GM19351 (cell line): ENCODE measurements around the gene IST1.
A peak's percentile ranks its signal among the peaks of the same experiment; 100 is the strongest.

Experiments used
- ATAC-seq: cut with Tn5 transposase; IDR thresholded peaks from one replicate; pipeline ENCODE4 v1.9.1; 2021; ENCODE audit warnings: mild to moderate bottlenecking, moderate library complexity; ENCODE audit not compliant: unreplicated experiment

The IST1 gene

DNA sequence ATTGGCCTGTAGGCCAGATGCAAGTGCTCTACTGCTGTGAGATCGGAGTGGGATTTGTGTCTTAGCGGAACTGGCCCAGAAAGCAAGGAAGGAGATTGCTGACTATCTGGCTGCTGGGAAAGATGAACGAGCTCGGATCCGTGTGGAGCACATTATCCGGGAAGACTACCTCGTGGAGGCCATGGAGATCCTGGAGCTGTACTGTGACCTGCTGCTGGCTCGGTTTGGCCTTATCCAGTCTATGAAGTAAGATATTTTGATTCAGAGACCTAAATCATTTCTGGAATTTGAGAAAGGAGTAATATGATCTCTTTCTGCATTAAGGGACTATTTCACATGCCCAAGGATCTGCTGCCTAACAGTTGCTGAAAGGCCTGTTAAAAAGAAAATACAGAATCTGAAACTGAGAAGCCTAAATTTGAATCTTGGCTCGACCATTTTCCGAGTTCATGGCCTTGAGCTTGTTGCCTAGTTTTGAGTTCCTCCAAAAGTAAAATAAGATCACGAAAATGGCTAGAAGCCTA, 21.1 kb downstream of the IST1 start:
- ATAC-seq = no peak

DNA sequence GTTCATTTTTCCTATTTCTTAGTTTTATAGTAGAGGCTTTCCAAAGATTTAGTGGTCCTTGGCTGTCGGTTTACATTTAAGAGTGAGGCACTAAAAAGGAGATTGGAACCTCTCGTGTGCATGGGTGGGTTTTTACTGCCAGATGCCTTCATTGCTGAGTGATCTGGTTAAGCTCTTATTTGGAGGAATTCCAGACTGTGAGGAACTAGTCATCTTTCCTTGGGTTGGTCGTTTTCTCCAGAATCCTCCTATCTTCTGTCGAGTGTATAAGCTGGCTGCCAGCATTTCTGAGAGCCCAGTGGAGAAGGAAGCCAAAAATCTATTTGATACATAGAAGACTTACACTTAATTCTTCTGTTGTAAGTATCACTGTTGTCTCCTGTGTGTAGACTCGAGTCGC, 22.6 kb downstream of the IST1 start:
- ATAC-seq = no peak

DNA sequence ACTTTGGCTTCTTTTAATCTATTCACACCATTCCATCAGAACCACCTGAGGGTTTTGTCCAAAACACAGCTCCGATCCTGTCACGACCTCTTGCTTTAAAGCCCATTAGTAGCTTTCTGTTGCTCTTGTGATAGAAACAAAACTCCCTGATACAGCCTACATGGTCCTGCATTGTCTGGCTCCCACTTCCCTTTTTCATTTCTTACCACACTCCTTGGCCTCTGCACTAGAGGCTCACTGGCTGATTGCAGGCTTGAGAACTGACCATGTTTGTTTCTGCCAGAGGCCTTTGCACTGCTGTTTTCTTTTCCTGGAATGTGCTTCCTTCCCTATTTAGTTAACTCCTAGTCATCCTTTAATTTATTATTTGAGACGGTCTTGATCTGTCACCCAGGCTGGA, 23.7 kb downstream of the IST1 start:
- ATAC-seq = peak; percentile 89

DNA sequence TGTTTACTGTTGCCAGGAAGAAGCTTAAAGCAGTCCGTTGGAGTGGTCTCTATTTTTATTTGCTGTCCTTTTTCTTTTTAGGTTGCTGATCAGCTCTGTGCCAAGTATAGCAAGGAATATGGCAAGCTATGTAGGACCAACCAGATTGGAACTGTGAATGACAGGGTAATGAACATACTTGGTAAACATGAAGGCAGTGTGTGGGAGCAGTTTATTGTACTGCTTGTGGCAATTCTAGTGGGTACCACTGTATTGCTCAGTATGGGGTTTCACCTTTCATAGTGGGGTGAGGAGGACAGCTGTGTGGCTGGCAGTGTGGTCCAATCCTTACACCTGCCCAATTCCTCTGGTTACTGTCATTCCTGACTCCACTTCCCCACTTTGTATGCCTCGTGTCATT, 25.3 kb downstream of the IST1 start:
- ATAC-seq = no peak

DNA sequence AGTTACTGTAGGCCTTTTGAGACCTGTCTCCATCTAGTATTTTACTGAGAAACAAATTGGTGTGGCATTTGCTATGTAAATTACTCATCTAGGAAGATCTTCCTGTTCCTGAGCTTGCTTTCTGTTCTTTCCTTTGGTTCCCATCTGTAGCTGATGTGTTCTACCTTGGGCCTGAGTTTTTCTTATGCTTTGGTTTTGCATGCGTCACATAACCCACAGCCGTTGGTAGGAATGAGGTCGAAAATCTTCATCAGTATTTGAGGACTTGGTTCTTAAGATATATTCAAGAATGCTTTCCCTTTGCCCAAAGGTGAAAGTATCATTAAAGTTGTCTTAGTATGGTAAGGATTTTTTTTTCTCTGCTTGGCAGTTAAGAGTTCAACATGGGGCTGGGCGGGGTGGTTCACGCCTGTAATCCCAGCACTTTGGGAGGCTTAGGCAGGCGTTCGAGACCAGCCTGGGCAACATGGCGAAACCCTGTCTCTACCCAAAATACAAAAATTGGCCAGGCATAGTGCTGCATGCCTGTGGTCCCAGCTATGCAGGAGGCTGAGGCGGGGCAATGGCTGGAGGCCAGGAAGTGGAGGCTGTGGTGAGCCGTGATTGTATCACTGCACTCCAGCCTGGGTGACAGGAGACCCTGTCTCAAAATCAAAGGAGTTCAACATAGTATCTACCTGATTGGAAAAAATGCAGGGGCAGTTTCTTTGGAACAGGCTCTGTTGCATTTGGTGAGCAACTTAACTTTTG, 28.8 kb downstream of the IST1 start:
- no peak for ATAC-seq

DNA sequence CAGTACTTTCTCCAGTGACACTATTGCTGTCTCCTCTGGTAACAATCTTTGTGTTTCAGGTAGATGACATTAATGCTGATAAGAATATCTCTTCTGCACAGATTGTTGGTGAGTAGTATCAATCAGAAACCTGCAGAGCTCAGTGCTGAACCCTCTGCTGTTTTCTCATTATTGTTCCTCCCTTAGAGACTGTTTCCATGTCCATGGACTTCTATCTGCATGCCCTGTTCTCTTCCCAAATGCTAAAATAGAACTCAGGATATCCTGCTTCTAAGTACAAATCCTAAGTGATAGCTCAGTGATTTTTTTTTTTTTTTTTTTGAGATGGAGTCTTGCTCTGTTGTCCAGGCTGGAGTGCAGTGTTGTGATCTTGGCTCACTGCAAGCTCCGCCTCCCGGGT, 29.4 kb downstream of the IST1 start:
- no peak for ATAC-seq

DNA sequence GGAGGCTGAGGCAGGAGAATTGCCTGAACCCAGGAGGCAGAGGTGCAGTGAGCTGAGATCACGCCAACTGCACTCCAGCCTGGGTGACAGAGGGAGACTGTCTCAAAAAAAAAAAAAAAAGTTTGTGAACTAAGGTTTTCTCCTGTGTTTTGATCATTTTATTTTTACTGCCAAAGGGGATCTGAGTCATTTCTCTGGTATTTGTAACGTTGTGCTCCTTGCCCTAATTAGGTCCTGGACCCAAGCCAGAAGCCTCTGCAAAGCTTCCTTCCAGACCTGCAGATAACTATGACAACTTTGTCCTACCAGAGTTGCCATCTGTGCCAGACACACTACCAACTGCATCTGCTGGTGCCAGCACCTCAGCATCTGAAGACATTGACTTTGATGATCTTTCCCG, 32.1 kb downstream of the IST1 start:
- no peak for ATAC-seq

DNA sequence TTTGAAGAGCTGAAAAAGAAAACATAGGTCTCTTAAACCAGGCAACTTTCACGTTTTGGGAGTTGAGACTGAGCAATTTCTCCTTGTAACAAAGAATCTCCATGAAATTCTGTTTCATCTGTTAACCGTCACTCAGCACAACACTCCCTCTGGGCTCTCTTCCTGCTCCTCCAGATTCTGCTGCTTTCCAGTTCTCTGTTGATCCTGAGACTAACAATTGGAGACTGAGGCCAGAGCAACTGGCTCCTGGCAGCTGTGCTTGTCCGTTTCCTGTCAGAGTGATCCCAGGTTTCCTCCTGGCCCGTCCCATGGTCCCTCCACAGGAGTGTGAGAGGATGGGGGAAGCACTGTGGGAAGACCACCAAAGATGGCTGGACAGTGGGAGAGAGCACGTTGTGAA, 32.5 kb downstream of the IST1 start:
- ATAC-seq = no peak

DNA sequence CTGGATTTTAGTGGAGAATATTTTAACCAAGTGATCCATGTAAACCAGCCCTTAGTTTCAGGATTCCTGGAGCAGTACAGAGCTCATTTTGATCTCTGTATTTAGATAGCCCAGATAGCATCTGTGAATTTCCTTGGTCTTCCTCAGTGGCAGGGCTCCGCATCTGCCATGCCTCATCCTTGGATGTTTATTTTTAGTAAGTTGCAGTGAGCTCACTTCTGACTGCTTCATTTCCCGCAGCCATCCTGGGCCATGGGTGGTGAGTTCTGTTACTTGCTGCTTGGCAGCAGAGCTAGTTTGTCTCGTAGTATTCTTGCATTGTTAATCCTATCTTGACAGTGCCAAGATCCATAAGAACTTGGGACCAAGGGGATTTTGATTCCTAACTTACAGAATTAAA, 33.7 kb downstream of the IST1 start:
- no peak for ATAC-seq

DNA sequence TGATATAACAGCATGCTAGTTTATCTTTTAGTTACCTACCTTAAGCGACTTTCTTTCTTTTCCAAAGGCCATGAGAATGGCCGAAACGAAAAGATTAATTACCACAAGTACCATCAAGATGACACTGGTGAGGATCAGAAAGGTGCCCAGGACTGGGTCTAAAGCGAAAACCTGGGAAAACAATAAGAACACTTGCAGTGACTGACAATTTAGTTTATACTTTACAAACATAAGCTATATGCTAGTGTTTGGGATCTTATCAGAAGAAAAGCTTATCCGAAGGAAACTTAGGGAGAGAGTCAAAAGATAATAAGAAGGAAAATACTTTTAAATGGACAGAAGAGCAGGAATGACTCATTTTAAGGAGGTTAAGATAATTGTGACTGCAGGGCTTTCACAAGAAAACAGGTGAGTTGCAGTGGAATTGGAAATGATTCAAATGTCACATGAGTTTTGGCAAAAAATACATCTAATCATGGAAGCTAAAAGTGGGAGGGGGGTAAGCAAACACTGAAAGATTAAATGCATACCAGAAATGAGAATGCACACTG, 34.8 kb downstream of the IST1 start:
- ATAC-seq = no peak

DNA sequence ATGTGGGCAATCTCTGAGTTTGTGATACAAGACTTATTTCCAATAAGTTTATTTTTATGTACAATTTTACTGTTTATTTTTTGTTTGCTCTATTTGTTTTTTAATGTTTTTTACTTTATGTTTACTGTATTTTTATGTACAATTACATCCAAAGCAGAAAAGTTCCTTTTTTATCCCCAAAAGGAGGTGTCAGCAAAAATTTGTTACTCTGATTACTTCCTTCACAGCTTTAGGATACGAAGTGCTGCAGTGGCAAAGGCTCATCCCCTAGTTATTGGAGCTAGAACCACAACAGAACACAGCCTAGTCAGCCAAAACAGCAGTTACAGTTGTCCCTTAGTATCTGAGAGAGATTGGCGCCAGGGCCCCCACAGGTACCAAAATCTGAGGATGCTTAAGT, 35.7 kb downstream of the IST1 start:
- no peak for ATAC-seq

DNA sequence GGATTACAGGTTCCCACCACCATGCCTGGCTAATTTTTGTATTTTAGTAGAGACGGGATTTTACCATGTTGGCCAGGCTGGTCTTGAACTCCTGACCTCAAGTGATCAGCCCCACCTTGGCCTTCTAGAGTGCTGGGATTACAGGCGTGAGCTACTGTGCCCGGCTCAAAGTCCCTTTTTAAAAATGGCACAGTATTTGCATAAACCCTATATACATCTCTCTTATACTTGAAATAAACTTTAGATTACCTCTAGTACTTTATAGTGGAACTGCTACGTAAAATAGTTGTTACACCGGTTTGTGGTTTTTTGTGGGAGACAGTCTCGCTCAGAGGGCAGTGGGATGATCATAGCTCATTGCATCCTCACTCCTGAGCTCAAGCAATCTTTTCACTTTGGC, 36.3 kb downstream of the IST1 start:
- ATAC-seq = no peak

DNA sequence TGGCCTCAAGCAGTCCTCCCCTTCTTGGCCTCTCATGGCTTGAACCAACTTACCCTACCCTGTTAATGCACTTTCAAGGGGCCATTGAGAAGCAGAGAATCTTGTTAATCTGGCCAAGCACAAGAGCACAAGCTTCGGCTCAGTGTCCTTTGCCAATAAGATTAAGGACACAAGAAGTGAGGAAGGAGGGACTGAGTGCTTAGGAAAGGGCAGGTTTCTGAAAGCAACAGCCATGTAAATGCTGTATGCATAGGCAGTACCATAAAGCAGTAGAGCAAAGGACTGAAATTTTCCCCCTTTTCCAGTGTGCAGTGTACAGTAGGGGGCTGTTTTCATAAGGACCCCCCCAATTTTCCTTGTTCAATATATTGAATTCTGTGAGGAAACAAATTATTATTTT, 37.7 kb downstream of the IST1 start:
- ATAC-seq = no peak

DNA sequence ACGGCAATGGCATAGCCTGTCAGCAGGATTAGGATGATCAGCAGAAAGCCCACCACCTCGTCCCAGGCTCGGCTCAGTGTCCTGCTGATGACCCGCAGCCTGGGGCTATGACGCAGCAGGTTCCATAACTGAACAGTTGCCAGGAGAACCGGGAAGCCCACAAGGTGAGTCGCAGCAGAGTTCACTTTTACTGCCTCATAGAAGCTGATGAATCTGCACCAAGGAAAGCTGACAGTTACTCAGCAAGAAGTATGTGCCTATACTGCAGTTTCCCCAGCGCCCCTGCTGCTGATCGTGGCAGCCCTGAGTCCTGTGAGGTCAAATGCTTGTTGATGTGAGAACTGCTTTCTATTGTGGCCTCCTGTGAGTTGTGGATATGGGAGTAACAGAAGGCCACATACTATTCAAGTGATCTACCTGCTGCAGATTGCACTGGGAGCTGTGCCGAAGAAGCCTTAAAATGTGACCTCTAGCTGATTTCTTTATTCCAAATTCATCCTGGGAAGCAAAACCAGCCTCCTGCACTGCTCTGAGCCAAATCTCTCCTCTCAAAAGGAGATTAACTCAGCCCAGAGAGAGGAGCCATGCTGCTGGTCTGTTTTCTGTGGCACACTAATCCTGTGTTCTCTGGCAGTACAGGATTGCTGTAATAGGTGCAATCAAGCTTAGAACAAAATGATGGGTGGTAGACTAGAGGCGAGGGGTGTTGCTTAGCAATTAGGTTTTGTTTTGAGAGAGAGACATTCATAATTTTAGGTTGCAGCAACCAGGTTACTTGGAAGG, 38.8 kb downstream of the IST1 start:
- no peak for ATAC-seq

DNA sequence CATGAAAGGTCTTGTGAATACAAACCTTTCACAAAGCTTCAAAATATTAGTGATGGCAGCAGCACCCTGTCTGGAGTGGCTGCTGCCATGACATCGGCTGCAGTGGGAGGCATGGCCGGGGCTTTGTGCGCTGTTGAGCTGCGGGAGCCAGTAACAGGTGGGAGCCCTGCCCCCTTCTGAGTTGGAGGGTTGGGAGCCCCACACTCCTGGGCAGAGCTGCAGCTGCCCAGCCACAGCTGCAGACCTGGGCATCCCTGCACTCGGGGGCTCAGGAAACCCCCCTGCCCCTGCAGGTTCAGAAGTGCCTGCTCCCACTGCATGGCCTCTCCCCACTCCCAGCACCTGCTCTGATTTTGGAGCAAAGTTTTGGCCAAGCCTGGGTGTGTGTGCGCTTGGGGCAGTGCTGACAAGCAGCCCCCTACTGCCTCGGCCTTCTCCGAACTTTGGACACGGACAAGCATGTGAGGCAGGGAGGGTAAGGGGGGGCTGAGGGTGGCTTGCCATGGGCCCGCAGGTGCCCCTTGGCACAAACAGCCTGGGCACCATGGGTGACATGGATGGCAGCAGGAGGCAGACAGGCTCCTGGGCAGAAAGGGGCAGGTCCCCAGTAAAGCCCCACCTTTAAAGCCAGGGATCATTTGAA, 42.7 kb downstream of the IST1 start:
- ATAC-seq = no peak

DNA sequence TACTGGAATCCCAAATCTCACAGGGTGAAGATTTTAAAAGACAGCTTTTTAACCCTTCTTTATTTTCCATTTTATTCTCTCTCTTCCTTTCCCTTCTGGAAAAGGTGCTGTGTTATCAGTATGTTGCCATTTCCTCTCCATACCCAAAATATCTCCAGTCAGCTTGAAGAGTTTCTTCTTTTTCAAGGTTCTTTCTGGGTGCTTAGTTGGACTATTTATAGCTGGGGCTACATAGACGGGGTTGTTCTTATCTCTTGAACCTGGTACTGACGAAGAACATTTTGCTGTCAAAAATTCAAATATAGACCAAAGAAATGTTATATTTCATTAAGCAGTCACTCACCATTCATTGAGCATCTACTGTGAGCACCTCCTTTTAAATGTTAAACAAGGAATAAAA, 48.6 kb downstream of the IST1 start:
- ATAC-seq = no peak

DNA sequence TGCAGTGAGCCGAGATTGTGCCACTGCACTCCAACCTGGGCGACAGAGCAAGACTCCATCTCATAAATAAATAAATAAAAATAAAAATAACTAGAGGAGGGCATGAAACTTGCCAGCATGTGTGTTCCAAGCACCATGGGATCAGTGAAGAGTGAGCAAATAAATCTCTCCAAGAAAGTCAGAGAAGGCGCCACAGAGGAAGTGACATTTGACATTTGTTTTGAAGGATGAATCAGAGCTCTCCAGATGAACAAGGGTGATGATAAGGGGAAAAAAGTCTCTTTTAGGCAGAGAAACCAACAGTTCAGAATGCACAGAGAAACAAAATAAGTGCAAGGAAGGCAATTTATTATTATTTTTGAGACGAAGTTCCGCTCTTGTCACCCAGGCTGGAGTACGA, 50.3 kb downstream of the IST1 start:
- ATAC-seq = no peak

DNA sequence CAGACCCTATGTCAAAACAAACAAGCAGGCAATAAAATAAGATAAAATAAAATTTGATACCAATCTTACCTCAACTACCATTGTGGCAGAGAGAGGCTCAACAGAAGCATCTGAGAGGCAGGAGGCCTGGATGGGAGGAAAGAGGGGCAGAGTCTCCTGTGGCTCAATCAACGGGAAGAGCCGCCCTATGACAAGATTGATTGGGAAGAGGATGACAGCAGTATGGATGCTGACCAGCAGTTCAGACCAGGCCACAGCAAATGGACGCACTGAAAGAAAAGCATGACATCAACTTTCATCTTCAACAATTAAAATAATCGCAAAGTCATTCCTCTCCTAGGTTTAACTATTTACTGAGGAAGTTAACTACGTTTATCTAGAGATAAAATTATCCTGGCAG, 57.5 kb downstream of the IST1 start:
- no peak for ATAC-seq

DNA sequence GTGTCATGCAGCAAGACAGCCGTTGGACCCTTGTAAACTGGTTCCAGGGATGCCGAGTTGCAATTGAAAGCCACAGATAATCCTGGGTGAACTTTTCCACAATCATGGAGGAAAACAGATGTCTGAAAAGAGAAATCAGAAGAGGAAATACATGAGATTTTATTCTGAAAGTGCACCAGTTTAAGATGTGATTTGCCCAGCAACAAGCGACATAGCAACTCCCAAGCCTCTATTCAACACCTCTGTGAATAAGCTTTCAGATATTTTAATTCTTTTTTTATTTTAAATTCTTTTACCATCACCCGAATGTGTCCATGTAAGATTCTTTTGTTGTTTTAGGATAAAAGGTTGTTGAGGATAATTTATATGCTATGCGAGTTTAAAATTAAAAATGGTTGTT, 58.8 kb downstream of the IST1 start:
- ATAC-seq = no peak

DNA sequence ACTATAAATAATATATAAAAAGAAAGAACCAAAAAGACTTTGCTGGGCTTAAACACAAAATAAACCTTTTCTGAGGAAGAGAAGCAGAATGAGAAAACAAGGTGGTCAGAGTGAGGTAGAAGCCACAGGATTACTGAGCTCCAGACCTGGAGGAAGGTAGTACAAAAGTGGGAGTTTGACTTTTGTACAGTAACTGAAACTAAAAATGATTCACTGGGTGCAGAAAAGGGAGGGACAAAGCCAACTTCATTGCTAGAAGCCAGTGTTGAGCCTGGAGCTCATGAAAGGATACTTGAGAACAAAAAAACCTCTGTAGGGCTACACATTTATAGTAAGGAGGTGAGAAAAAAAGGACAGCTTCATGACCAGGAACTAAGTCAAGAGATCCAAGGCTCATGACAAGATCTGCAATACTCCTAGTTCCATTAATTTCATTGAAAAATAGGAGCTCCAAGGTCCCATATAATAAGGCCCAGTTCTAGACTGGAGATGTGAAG, 59.4 kb downstream of the IST1 start:
- ATAC-seq = no peak

DNA sequence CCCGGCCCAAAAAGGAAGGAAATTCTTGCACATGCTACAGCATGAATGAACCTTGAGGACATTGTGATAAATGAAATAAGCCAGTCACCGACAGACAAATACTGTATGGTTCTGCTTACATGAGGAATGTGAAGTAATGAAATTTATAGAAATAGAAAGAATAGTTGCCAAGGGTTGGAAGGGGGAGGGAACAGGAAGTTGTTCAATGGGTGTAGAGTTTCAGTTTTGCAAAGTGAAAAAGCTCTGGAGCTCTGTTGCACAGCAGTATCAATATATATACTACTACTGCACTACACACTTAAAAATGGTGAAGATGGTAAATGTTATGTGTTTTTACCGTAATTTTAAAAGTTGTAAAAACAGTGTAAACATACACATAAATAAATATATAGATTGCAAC, 61.2 kb downstream of the IST1 start:
- no peak for ATAC-seq
